ENCODE results near the gene ATP12A.
"Not testable (repeated sequence)": the region's sequence is repeated elsewhere in the genome, so short reads cannot be mapped to it uniquely, and the experiment has no call there.

Gene ATP12A

GRCh38 chr13:24709186-24709913 is 29.1 kb downstream of the ATP12A start:
- Histone ChIP-seq H2AFZ (ENCODE audit: low read depth, low read length) (no peak overlapping the region), H3K27me3 (ENCODE audit: insufficient read depth, low read length) (no peaks in the 10 kb centered on the region), H3K36me3 (ENCODE audit: insufficient read depth, low read length) (no peaks in the 10 kb centered on the region), H3K9me3 (ENCODE audit: low read length) (no peaks in the 10 kb centered on the region), H3K4me3 (ENCODE audit: low read length) (no peak overlapping the region), H3K4me1 (ENCODE audit: insufficient read depth, low read length) (no peaks in the 10 kb centered on the region)

- no peaks in the 10 kb centered on the region for H3K9me3 ChIP-seq (ENCODE audit: low read length)
- H2AFZ ChIP-seq (ENCODE audit: low read depth, low read length) = no peak overlapping the region
- no peaks in the 10 kb centered on the region for H3K36me3 ChIP-seq (ENCODE audit: insufficient read depth, low read length)
- no peaks in the 10 kb centered on the region for H3K27me3 ChIP-seq (ENCODE audit: insufficient read depth, low read length)
- H3K4me1 ChIP-seq (ENCODE audit: insufficient read depth, low read length) = no peaks in the 10 kb centered on the region
- no peak overlapping the region for H3K4me3 ChIP-seq (ENCODE audit: low read length)
These were observed 32.8 kb downstream of the ATP12A start for GRCh38 chr13:24713022-24713421.

GRCh38 chr13:24716011-24716410 is 35.8 kb downstream of the ATP12A start:
- Histone ChIP-seq H3K4me1 (ENCODE audit: insufficient read depth, low read length) (no peaks in the 10 kb centered on the region), H3K9me3 (ENCODE audit: low read length) (no peaks in the 10 kb centered on the region), H3K36me3 (ENCODE audit: insufficient read depth, low read length) (no peaks in the 10 kb centered on the region), H3K4me3 (ENCODE audit: low read length) (no peak overlapping the region), H2AFZ (ENCODE audit: low read depth, low read length) (no peak overlapping the region), H3K27me3 (ENCODE audit: insufficient read depth, low read length) (no peaks in the 10 kb centered on the region)

- no peaks in the 10 kb centered on the region for H3K9me3 ChIP-seq (ENCODE audit: low read length)
- no peak overlapping the region for H2AFZ ChIP-seq (ENCODE audit: low read depth, low read length)
- H3K27me3 ChIP-seq (ENCODE audit: insufficient read depth, low read length) = no peaks in the 10 kb centered on the region
- H3K36me3 ChIP-seq (ENCODE audit: insufficient read depth, low read length) = no peaks in the 10 kb centered on the region
- H3K4me1 ChIP-seq (ENCODE audit: insufficient read depth, low read length) = no peaks in the 10 kb centered on the region
- H3K4me3 ChIP-seq (ENCODE audit: low read length) = no peak overlapping the region
These were observed 36.2 kb downstream of the ATP12A start for GRCh38 chr13:24716446-24716845.

GRCh38 chr13:24717217-24717616 is 37.0 kb downstream of the ATP12A start:
- no peaks in the 10 kb centered on the region for H3K4me1 ChIP-seq (ENCODE audit: insufficient read depth, low read length)
- H3K27me3 ChIP-seq (ENCODE audit: insufficient read depth, low read length) = no peaks in the 10 kb centered on the region
- H3K9me3 ChIP-seq (ENCODE audit: low read length) = no peaks in the 10 kb centered on the region
- no peak overlapping the region for H2AFZ ChIP-seq (ENCODE audit: low read depth, low read length)
- H3K4me3 ChIP-seq (ENCODE audit: low read length) = no peak overlapping the region
- H3K36me3 ChIP-seq (ENCODE audit: insufficient read depth, low read length) = no peaks in the 10 kb centered on the region

GRCh38 chr13:24718192-24718965 is 38.2 kb downstream of the ATP12A start:
- H3K4me1 ChIP-seq (ENCODE audit: insufficient read depth, low read length) = no peaks in the 10 kb centered on the region
- no peaks in the 10 kb centered on the region for H3K9me3 ChIP-seq (ENCODE audit: low read length)
- H2AFZ ChIP-seq (ENCODE audit: low read depth, low read length) = no peak overlapping the region
- H3K36me3 ChIP-seq (ENCODE audit: insufficient read depth, low read length) = no peaks in the 10 kb centered on the region
- no peaks in the 10 kb centered on the region for H3K27me3 ChIP-seq (ENCODE audit: insufficient read depth, low read length)
- H3K4me3 ChIP-seq (ENCODE audit: low read length) = no peak overlapping the region

- no peak overlapping the region for H3K4me3 ChIP-seq (ENCODE audit: low read length)
- no peaks in the 10 kb centered on the region for H3K9me3 ChIP-seq (ENCODE audit: low read length)
- no peaks in the 10 kb centered on the region for H3K36me3 ChIP-seq (ENCODE audit: insufficient read depth, low read length)
- no peaks in the 10 kb centered on the region for H3K4me1 ChIP-seq (ENCODE audit: insufficient read depth, low read length)
- no peak overlapping the region for H2AFZ ChIP-seq (ENCODE audit: low read depth, low read length)
- H3K27me3 ChIP-seq (ENCODE audit: insufficient read depth, low read length) = no peaks in the 10 kb centered on the region
These were observed 38.9 kb downstream of the ATP12A start for GRCh38 chr13:24719139-24719538.

DNA sequence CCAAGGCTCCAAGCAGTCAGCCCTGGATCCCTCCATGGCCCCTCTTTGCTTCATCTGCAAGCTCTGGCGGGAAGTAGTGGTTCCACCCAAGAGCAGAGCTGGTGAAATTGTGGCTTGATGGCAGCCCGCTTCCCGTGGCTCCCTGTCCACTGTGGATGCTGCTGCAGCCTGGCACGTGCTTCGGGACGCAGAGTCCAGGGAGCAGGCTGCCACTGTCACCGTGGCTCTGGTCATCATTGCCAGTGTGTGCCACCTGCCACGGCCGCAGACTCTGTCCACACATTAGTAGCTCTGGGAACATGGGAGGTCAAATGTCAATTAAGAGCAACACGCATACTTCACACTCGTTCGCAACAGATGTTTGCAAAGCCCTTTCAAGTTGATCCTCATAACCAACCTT is 43.0 kb downstream of the ATP12A start:
- no peak overlapping the region for H2AFZ ChIP-seq (ENCODE audit: low read depth, low read length)
- H3K4me1 ChIP-seq (ENCODE audit: insufficient read depth, low read length) = no peaks in the 10 kb centered on the region
- no peak overlapping the region for H3K4me3 ChIP-seq (ENCODE audit: low read length)
- no peaks in the 10 kb centered on the region for H3K27me3 ChIP-seq (ENCODE audit: insufficient read depth, low read length)
- H3K36me3 ChIP-seq (ENCODE audit: insufficient read depth, low read length) = no peaks in the 10 kb centered on the region
- no peaks in the 10 kb centered on the region for H3K9me3 ChIP-seq (ENCODE audit: low read length)

DNA sequence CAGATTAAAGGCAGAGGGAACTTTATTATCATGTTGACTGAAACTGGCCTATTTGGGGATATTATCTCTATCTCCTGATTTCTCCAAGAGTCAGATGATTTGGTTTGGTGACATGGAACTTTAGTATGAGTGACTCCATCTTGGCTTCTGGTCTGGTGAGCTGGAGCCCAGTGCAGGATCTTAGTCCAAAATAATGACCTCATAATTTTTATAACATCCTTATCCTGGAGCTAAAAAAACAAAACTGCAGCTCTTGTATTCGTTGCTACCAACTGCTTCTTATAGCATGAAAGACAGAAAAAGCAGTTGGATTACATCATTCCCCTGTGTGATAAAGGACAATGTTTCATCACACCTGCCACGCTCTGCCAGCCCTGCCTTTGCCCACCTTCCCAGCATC is 44.5 kb downstream of the ATP12A start:
- no peak overlapping the region for H2AFZ ChIP-seq (ENCODE audit: low read depth, low read length)
- H3K9me3 ChIP-seq (ENCODE audit: low read length) = no peaks in the 10 kb centered on the region
- H3K36me3 ChIP-seq (ENCODE audit: insufficient read depth, low read length) = no peaks in the 10 kb centered on the region
- no peaks in the 10 kb centered on the region for H3K4me1 ChIP-seq (ENCODE audit: insufficient read depth, low read length)
- H3K27me3 ChIP-seq (ENCODE audit: insufficient read depth, low read length) = no peaks in the 10 kb centered on the region
- H3K4me3 ChIP-seq (ENCODE audit: low read length) = no peak overlapping the region

GRCh38 chr13:24725379-24725778 is 45.2 kb downstream of the ATP12A start:
- H3K4me3 ChIP-seq (ENCODE audit: low read length) = no peak overlapping the region
- no peaks in the 10 kb centered on the region for H3K9me3 ChIP-seq (ENCODE audit: low read length)
- no peak overlapping the region for H2AFZ ChIP-seq (ENCODE audit: low read depth, low read length)
- no peaks in the 10 kb centered on the region for H3K27me3 ChIP-seq (ENCODE audit: insufficient read depth, low read length)
- no peaks in the 10 kb centered on the region for H3K4me1 ChIP-seq (ENCODE audit: insufficient read depth, low read length)
- no peaks in the 10 kb centered on the region for H3K36me3 ChIP-seq (ENCODE audit: insufficient read depth, low read length)

DNA sequence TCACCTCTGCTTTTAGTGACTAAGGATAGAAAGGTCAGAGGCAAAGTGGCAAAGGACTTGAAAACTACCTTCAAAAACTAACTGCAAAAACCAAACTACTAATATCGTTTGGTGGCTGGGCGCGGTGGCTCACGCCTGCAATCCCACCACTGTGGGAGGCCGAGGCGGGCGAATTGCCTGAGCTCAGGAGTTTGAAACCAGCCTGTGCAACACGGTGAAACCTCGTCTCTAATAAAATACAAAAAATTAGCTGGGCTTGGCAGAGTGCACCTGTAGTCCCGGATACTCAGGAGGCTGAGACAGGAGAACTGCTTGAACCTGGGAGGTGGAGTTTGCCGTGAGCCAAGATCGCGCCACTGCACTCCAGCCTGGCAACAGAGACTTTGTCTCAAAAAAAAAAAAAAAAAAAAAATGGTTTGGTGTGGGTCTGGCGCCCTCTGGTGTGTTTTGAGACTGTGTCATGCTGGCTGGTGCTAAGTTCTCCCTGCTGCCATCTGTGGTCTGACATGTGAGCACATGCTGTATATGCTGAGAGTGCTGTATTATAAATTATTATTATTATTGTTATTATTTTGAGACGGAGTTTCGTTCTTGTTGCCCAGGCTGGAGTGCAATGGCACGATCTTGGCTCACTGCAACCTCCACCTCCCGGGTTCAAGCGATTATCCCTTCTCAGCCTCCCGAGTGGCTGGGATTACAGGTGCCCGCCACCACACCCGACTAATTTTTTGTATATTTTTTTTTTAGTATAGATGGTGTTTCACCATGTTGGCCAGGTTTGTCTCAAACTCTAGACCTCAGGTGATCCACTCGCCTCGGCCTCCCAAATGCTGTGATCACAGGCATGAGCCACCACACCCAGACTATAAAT is 47.8 kb downstream of the ATP12A start:
- no peak overlapping the region for H3K4me3 ChIP-seq (ENCODE audit: low read length)
- no peak overlapping the region for H2AFZ ChIP-seq (ENCODE audit: low read depth, low read length)
- H3K36me3 ChIP-seq (ENCODE audit: insufficient read depth, low read length) = no peaks in the 10 kb centered on the region
- no peaks in the 10 kb centered on the region for H3K9me3 ChIP-seq (ENCODE audit: low read length)
- no peaks in the 10 kb centered on the region for H3K4me1 ChIP-seq (ENCODE audit: insufficient read depth, low read length)
- no peaks in the 10 kb centered on the region for H3K27me3 ChIP-seq (ENCODE audit: insufficient read depth, low read length)

DNA sequence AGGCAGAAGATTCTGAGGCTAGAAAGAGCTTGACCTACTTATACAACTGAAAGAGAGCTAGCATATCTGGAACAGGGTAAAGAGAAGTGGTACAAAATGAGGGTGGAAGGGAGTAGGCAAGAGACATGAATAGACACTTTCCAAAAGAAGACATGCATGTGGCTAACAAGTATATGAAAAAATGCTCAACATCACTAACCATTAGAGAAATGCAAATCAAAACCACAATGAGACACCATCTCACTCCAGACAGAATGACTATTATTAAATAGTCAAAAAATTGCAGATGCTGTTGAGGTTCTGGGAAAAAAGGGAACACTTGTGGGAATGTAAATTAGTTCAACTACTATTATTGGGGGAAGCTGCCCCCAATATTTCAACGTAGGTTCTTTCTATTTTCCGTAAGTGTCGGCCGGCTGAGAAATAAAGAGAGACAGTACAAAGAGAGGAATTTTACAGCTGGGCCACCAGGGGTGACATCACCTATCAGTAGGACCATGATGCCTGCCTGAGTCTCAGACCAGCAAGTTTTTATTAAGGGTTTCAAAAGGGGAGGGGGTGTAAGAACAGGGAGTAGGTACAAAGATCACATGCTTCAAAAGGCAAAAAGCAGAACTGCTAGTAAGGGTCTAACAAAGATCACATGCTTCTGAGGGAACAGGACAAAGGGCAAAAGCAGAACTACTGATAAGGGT is 50.8 kb downstream of the ATP12A start:
- not testable (repeated sequence) for H3K9me3 ChIP-seq (ENCODE audit: low read length); H3K4me1 ChIP-seq (ENCODE audit: insufficient read depth, low read length); H3K36me3 ChIP-seq (ENCODE audit: insufficient read depth, low read length); H2AFZ ChIP-seq (ENCODE audit: low read depth, low read length); H3K4me3 ChIP-seq (ENCODE audit: low read length); H3K27me3 ChIP-seq (ENCODE audit: insufficient read depth, low read length)

Data from neuron (in vitro differentiated cells).